Right atrium auricular region (tissue), 2 donors: ENCODE results near the gene RSRC1. TPM values are rescaled to one million over a fixed set of nuclear protein-coding genes. Genes with fewer than 3 reads are reported as not detected.

Source experiments
- DNase-seq: peaks from one replicate; pipeline ENCODE4 v3.0.0-alpha.2; 2019; ENCODE audit warnings: low spot score
- H3K27ac ChIP-seq, 2 donors: fragments of 200-600 bp; sonication (generic); 1 replicate in 1 of 2; 2 replicates in 1 of 2; pipeline ENCODE4 v1.5.1; 2016 to 2019
- H3K27me3 ChIP-seq, 2 donors: fragments of 200-600 bp; sonication (generic); one replicate each; pipeline versions ENCODE4 v1.5.1 to v1.6.0; 2017 to 2019
- H3K36me3 ChIP-seq: fragments of 200-600 bp; sonication (generic); one replicate; pipeline ENCODE4 v1.5.1; 2016
- H3K4me1 ChIP-seq, 2 donors: fragments of 200-600 bp; sonication (generic); one replicate each; pipeline versions ENCODE4 v1.5.1 to v1.6.0; 2017 to 2019
- H3K4me3 ChIP-seq, 2 donors: fragments of 200-600 bp; sonication (generic); 1 replicate in 1 of 2; 2 replicates in 1 of 2; pipeline ENCODE4 v1.5.1; 2017 to 2019; ENCODE audit warnings: mild to moderate bottlenecking in 1 of 2, moderate library complexity in 1 of 2
- H3K9me3 ChIP-seq, 2 donors: fragments of 200-600 bp; sonication (generic); one replicate each; pipeline ENCODE4 v1.5.1; 2019
- CTCF ChIP-seq, 2 donors: fragments of 200-600 bp; sonication (generic); IDR thresholded peaks; one replicate each; pipeline ENCODE4 v1.5.1; 2019; ENCODE audit warnings: antibody characterized with exemption in 2 of 2
- total RNA-seq, 2 donors: library from RNA; depleted of rRNA; stranded (reverse); fragments of >200 nt; gene quantifications; one replicate each; pipeline ENCODE4 v1.1.0, GENCODE V29; 2016

The RSRC1 gene
- total RNA-seq, 2 donors from 2014 or later = 24.8 to 42.5 TPM

GRCh38 chr3:158559504-158559903, 449.6 kb downstream of the RSRC1 start:
- H3K27ac ChIP-seq = no peak overlapping the region
- H3K36me3 ChIP-seq = no peaks in the 10 kb centered on the region
- no peak overlapping the region for H3K4me3 ChIP-seq
- no peaks in the 10 kb centered on the region for H3K27me3 ChIP-seq
- DNase-seq = no peak
- TF ChIP-seq CTCF (IDR thresholded peaks at IDR 0.05) = no peak
- no peaks in the 10 kb centered on the region for H3K9me3 ChIP-seq
- peaks cover 0 to 4% of the 10 kb centered on the region in 2 donors for H3K4me1 ChIP-seq

DNA sequence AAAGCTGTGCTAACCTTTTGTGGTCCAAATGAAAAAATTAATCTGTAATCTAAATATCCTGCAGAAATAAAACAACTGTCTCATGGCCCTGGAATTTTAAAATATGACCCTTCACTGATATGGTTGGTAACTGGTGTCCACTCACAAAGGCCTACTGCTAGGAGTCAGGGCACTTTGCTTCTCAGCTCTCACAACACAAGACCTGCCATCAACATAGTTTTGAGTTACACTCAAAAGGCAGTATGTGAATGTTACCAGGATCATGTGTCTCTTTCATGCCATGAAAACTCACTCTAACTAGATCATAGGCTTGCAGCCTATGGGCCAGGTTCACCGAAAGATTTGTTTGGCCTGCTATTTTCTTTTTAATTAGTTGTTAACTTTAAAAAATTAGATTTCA, 451.1 kb downstream of the RSRC1 start:
- H3K27ac ChIP-seq = peak overlapping the region in 1 of 2 donors; percentile 63
- H3K4me1 ChIP-seq = peaks cover 0 to 4% of the 10 kb centered on the region in 2 donors
- no peak for TF ChIP-seq CTCF (IDR thresholded peaks at IDR 0.05)
- H3K36me3 ChIP-seq = no peaks in the 10 kb centered on the region
- no peak for DNase-seq
- H3K9me3 ChIP-seq = no peaks in the 10 kb centered on the region
- H3K4me3 ChIP-seq = no peak overlapping the region
- no peaks in the 10 kb centered on the region for H3K27me3 ChIP-seq

- Histone ChIP-seq H3K4me1 (peaks cover 0 to 4% of the 10 kb centered on the region in 2 donors), H3K9me3 (no peaks in the 10 kb centered on the region), H3K27me3 (no peaks in the 10 kb centered on the region), H3K36me3 (no peaks in the 10 kb centered on the region), H3K27ac (peak overlapping the region; percentile 28 to 74), H3K4me3 (no peak overlapping the region)
- TF ChIP-seq CTCF (IDR thresholded peaks at IDR 0.05) = no peak
- DNase-seq = no peak
Measured at GRCh38 chr3:158562674-158563073, 452.8 kb downstream of the RSRC1 start.

DNA sequence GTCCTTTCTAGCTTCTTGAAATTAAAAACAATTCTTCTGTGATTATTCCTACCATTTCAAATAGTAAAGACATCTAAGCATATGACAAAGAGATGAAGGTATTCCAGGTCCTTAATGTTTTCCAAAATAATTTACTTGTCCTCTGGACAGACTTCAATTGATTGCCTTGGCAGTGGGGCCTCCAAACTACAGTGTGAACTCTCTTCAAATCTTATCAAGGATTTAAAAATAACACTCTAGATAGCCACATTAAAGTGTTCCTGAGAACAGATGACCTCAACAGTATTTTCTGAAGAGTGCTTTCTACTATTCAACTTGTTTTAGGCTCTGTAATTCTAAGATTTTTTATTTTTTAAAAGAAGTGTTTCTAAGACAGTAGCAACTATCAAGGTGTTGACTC, 453.2 kb downstream of the RSRC1 start:
- no peaks in the 10 kb centered on the region for H3K36me3 ChIP-seq
- peak overlapping the region; percentile 28 to 74 for H3K27ac ChIP-seq
- peaks cover 0 to 4% of the 10 kb centered on the region in 2 donors for H3K4me1 ChIP-seq
- no peak for DNase-seq
- TF ChIP-seq CTCF (IDR thresholded peaks at IDR 0.05) = no peak
- H3K27me3 ChIP-seq = no peaks in the 10 kb centered on the region
- no peak overlapping the region for H3K4me3 ChIP-seq
- no peaks in the 10 kb centered on the region for H3K9me3 ChIP-seq

GRCh38 chr3:158565076-158565475, 455.2 kb downstream of the RSRC1 start:
- H3K27ac ChIP-seq = no peak overlapping the region
- H3K4me1 ChIP-seq = peaks cover 0 to 12% of the 10 kb centered on the region in 2 donors
- no peaks in the 10 kb centered on the region for H3K27me3 ChIP-seq
- H3K9me3 ChIP-seq = no peaks in the 10 kb centered on the region
- TF ChIP-seq CTCF (IDR thresholded peaks at IDR 0.05) = no peak
- DNase-seq = no peak
- H3K36me3 ChIP-seq = no peaks in the 10 kb centered on the region
- no peak overlapping the region for H3K4me3 ChIP-seq

GRCh38 chr3:158568784-158569183, 458.9 kb downstream of the RSRC1 start:
- peak overlapping the region in 1 of 2 donors; percentile 91 for H3K27ac ChIP-seq
- no peaks in the 10 kb centered on the region for H3K9me3 ChIP-seq
- H3K4me3 ChIP-seq = no peak overlapping the region
- DNase-seq = no peak
- H3K4me1 ChIP-seq = peaks cover 0 to 15% of the 10 kb centered on the region in 2 donors
- no peak for TF ChIP-seq CTCF (IDR thresholded peaks at IDR 0.05)
- no peaks in the 10 kb centered on the region for H3K36me3 ChIP-seq
- no peaks in the 10 kb centered on the region for H3K27me3 ChIP-seq
